ENCODE results near the gene CDS2.

Gene CDS2

GRCh38 chr20:5131502-5131901 lies 4.7 kb downstream of the CDS2 start:
- Histone ChIP-seq H3K36me3 (ENCODE audit: insufficient read depth, low read length) (peaks cover 2% of the 10 kb centered on the region; the same call in 1 of the 2 replicates), H3K4me1 (ENCODE audit: insufficient read depth, low read length) (peaks cover 9% of the 10 kb centered on the region), H3K9ac (ENCODE audit: low read depth, low read length) (no peak overlapping the region), H3K9me3 (ENCODE audit: control insufficient read depth, insufficient read depth, low read length) (no peaks in the 10 kb centered on the region)

GRCh38 chr20:5133998-5134397 lies 7.2 kb downstream of the CDS2 start:
- Histone ChIP-seq H3K36me3 (ENCODE audit: insufficient read depth, low read length) (peaks cover 2% of the 10 kb centered on the region; the same call in 1 of the 2 replicates), H3K9ac (ENCODE audit: low read depth, low read length) (no peak overlapping the region), H3K9me3 (ENCODE audit: control insufficient read depth, insufficient read depth, low read length) (no peaks in the 10 kb centered on the region), H3K4me1 (ENCODE audit: insufficient read depth, low read length) (peaks cover 5% of the 10 kb centered on the region)

GRCh38 chr20:5135363-5136012 lies 8.7 kb downstream of the CDS2 start:
- H3K36me3 ChIP-seq (ENCODE audit: insufficient read depth, low read length) = peaks cover 2% of the 10 kb centered on the region; the same call in 1 of the 2 replicates
- H3K9me3 ChIP-seq (ENCODE audit: control insufficient read depth, insufficient read depth, low read length) = no peaks in the 10 kb centered on the region
- H3K4me1 ChIP-seq (ENCODE audit: insufficient read depth, low read length) = peaks cover 5% of the 10 kb centered on the region
- H3K9ac ChIP-seq (ENCODE audit: low read depth, low read length) = no peak overlapping the region

- peaks cover 2% of the 10 kb centered on the region; the same call in 1 of the 2 replicates for H3K36me3 ChIP-seq (ENCODE audit: insufficient read depth, low read length)
- H3K4me1 ChIP-seq (ENCODE audit: insufficient read depth, low read length) = peaks cover 5% of the 10 kb centered on the region
- H3K9me3 ChIP-seq (ENCODE audit: control insufficient read depth, insufficient read depth, low read length) = no peaks in the 10 kb centered on the region
- H3K9ac ChIP-seq (ENCODE audit: low read depth, low read length) = no peak overlapping the region
Measured at GRCh38 chr20:5136096-5136495, 9.3 kb downstream of the CDS2 start.

GRCh38 chr20:5140195-5140594 lies 13.4 kb downstream of the CDS2 start:
- peaks cover 5% of the 10 kb centered on the region for H3K4me1 ChIP-seq (ENCODE audit: insufficient read depth, low read length)

GRCh38 chr20:5141615-5142014 lies 14.8 kb downstream of the CDS2 start:
- Histone ChIP-seq H3K4me1 (ENCODE audit: insufficient read depth, low read length) (no peaks in the 10 kb centered on the region), H3K9me3 (ENCODE audit: control insufficient read depth, insufficient read depth, low read length) (no peaks in the 10 kb centered on the region), H3K9ac (ENCODE audit: low read depth, low read length) (no peak overlapping the region), H3K36me3 (ENCODE audit: insufficient read depth, low read length) (no peaks in the 10 kb centered on the region)

More at GRCh38 chr20:5140195-5140594, 13.4 kb downstream of the CDS2 start:
- Histone ChIP-seq H3K36me3 (ENCODE audit: insufficient read depth, low read length) (peaks cover 2% of the 10 kb centered on the region; the same call in 1 of the 2 replicates), H3K9me3 (ENCODE audit: control insufficient read depth, insufficient read depth, low read length) (no peaks in the 10 kb centered on the region), H3K9ac (ENCODE audit: low read depth, low read length) (no peak overlapping the region)

GRCh38 chr20:5143851-5144250 lies 17.0 kb downstream of the CDS2 start:
- Histone ChIP-seq H3K36me3 (ENCODE audit: insufficient read depth, low read length) (no peaks in the 10 kb centered on the region), H3K9me3 (ENCODE audit: control insufficient read depth, insufficient read depth, low read length) (no peaks in the 10 kb centered on the region), H3K4me1 (ENCODE audit: insufficient read depth, low read length) (no peaks in the 10 kb centered on the region), H3K9ac (ENCODE audit: low read depth, low read length) (no peak overlapping the region)

GRCh38 chr20:5145365-5146098 lies 18.7 kb downstream of the CDS2 start:
- H3K9ac ChIP-seq (ENCODE audit: low read depth, low read length) = no peak overlapping the region
- no peaks in the 10 kb centered on the region for H3K36me3 ChIP-seq (ENCODE audit: insufficient read depth, low read length)
- H3K4me1 ChIP-seq (ENCODE audit: insufficient read depth, low read length) = peaks cover 6% of the 10 kb centered on the region; the same call in 1 of the 2 replicates
- no peaks in the 10 kb centered on the region for H3K9me3 ChIP-seq (ENCODE audit: control insufficient read depth, insufficient read depth, low read length)

GRCh38 chr20:5146099-5146668 lies 19.4 kb downstream of the CDS2 start:
- Histone ChIP-seq H3K36me3 (ENCODE audit: insufficient read depth, low read length) (no peaks in the 10 kb centered on the region), H3K9ac (ENCODE audit: low read depth, low read length) (no peak overlapping the region), H3K4me1 (ENCODE audit: insufficient read depth, low read length) (peaks cover 10% of the 10 kb centered on the region; the same call in 1 of the 2 replicates), H3K9me3 (ENCODE audit: control insufficient read depth, insufficient read depth, low read length) (no peaks in the 10 kb centered on the region)

- no peak overlapping the region for H3K9ac ChIP-seq (ENCODE audit: low read depth, low read length)
- no peaks in the 10 kb centered on the region for H3K9me3 ChIP-seq (ENCODE audit: control insufficient read depth, insufficient read depth, low read length)
- peaks cover 10% of the 10 kb centered on the region; the same call in 1 of the 2 replicates for H3K4me1 ChIP-seq (ENCODE audit: insufficient read depth, low read length)
- H3K36me3 ChIP-seq (ENCODE audit: insufficient read depth, low read length) = no peaks in the 10 kb centered on the region
Measured at GRCh38 chr20:5146871-5147592, 20.2 kb downstream of the CDS2 start.

GRCh38 chr20:5148581-5148980 lies 21.8 kb downstream of the CDS2 start:
- Histone ChIP-seq H3K36me3 (ENCODE audit: insufficient read depth, low read length) (no peaks in the 10 kb centered on the region), H3K9ac (ENCODE audit: low read depth, low read length) (no peak overlapping the region), H3K9me3 (ENCODE audit: control insufficient read depth, insufficient read depth, low read length) (no peaks in the 10 kb centered on the region), H3K4me1 (ENCODE audit: insufficient read depth, low read length) (peaks cover 10% of the 10 kb centered on the region; the same call in 1 of the 2 replicates)

GRCh38 chr20:5149892-5150225 lies 23.1 kb downstream of the CDS2 start:
- Histone ChIP-seq H3K4me1 (ENCODE audit: insufficient read depth, low read length) (peaks cover 10% of the 10 kb centered on the region; the same call in 1 of the 2 replicates), H3K36me3 (ENCODE audit: insufficient read depth, low read length) (no peaks in the 10 kb centered on the region), H3K9ac (ENCODE audit: low read depth, low read length) (no peak overlapping the region), H3K9me3 (ENCODE audit: control insufficient read depth, insufficient read depth, low read length) (no peaks in the 10 kb centered on the region)

GRCh38 chr20:5150226-5151076 lies 23.6 kb downstream of the CDS2 start:
- Histone ChIP-seq H3K36me3 (ENCODE audit: insufficient read depth, low read length) (no peaks in the 10 kb centered on the region), H3K4me1 (ENCODE audit: insufficient read depth, low read length) (peaks cover 10% of the 10 kb centered on the region; the same call in 1 of the 2 replicates), H3K9me3 (ENCODE audit: control insufficient read depth, insufficient read depth, low read length) (no peaks in the 10 kb centered on the region), H3K9ac (ENCODE audit: low read depth, low read length) (no peak overlapping the region)

GRCh38 chr20:5153152-5153467 lies 26.3 kb downstream of the CDS2 start:
- H3K9ac ChIP-seq (ENCODE audit: low read depth, low read length) = no peak overlapping the region
- no peaks in the 10 kb centered on the region for H3K36me3 ChIP-seq (ENCODE audit: insufficient read depth, low read length)
- H3K9me3 ChIP-seq (ENCODE audit: control insufficient read depth, insufficient read depth, low read length) = no peaks in the 10 kb centered on the region
- H3K4me1 ChIP-seq (ENCODE audit: insufficient read depth, low read length) = peaks cover 10% of the 10 kb centered on the region; the same call in 1 of the 2 replicates
